Testis (tissue), 3 donors: ENCODE measurements around the gene MEG3. TPM values are rescaled to one million over a fixed set of nuclear protein-coding genes. Genes with fewer than 3 reads are reported as not detected.

Source experiments
- DNase-seq: peaks from one replicate; pipeline ENCODE4 v3.0.0-alpha.2; 2019
- H3K27ac ChIP-seq, 2 donors: fragments of 200-600 bp; sonication (generic); one replicate each; pipeline ENCODE4 v1.5.1; 2019
- H3K27me3 ChIP-seq: fragments of 200-600 bp; sonication (generic); one replicate; pipeline ENCODE4 v1.5.1; 2019
- H3K36me3 ChIP-seq: fragments of 200-600 bp; sonication (generic); one replicate; pipeline ENCODE4 v1.5.1; 2017; ENCODE audit warnings: low read depth; ENCODE audit errors: missing control alignments
- H3K4me1 ChIP-seq: fragments of 200-600 bp; sonication (generic); one replicate; pipeline ENCODE4 v1.5.1; 2019
- H3K4me3 ChIP-seq, 2 donors: fragments of 200-600 bp; sonication (generic); one replicate each; pipeline ENCODE4 v1.5.1; 2017 to 2019
- H3K9me3 ChIP-seq: fragments of 200-600 bp; sonication (generic); one replicate; pipeline ENCODE4 v1.5.1; 2017
- POLR2A ChIP-seq: fragments of 450-650 bp; IDR thresholded peaks from one replicate; pipeline ENCODE4 v1.6.1; 2017; ENCODE audit warnings: antibody characterized with exemption, mild to moderate bottlenecking, moderate library complexity
- WGBS, 2 donors: methylation state at CpG; one replicate each; pipeline ENCODE4 v1.1.5; 2018; 5-methylcytosine and 5-hydroxymethylcytosine counted together
- intact Hi-C: fragments of 100-400 bp; cut with DNase I; formaldehyde crosslinking; loops from one replicate; pipeline ENCODE4 v1.15.1; 2023; ENCODE audit warnings: low total_unique reads
- polyA plus RNA-seq: library from polyadenylated mRNA; stranded (reverse); fragments of 350-450 nt; fragmentation: Illumina TruSeq; extraction: RNeasy Lipid Tissue Mini Kit (QIAGEN cat#74804); gene quantifications from one replicate; pipeline ENCODE4 v1.2.3, GENCODE V29; 2014; ENCODE audit warnings: low read depth, low replicate concordance; ENCODE audit not compliant: insufficient read depth
- total RNA-seq, 2 donors: library from RNA; depleted of rRNA; stranded (reverse); fragments of >200 nt; gene quantifications; one replicate each; pipeline ENCODE4 v1.2.3, GENCODE V29; 2016
- TF ChIP-seq, protein P1 (sequence below), 3 experiments: fragments of 450-650 bp in 2 of 3; fragments of 200-600 bp in 1 of 3; sonication (generic) in 1 of 3; IDR thresholded peaks; one replicate each; pipeline ENCODE4 v1.5.1; 2016 to 2019; ENCODE audit warnings: antibody characterized with exemption in 3 of 3, mild to moderate bottlenecking in 2 of 3, moderate library complexity in 1 of 3

The MEG3 gene
- total and polyA plus RNA-seq, 3 donors from 2014 or later, result 107 to 324 (median 228) TPM

DNA sequence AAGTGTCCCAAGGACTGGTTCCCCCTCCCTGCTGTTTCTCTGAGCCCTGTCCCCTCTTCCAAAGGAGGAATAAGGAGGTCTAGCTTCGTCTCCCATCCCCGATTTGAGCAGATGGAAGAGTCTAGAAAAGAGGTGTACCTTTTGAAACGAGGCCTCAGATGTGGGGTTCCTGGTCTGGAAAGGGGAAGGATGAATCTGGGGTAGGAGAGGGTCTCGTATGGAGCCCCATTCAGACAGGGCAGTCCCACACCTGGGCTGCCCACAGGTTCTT, 13.3 kb downstream of the MEG3 start:
- DNase-seq, result no peak
- Histone ChIP-seq H3K36me3 (no peaks in the 10 kb centered on the region), H3K27me3 (no peaks in the 10 kb centered on the region), H3K9me3 (no peaks in the 10 kb centered on the region), H3K4me3 (no peak overlapping the region), H3K4me1 (peaks cover 8% of the 10 kb centered on the region), H3K27ac (no peak overlapping the region)
- intact Hi-C loops, result no loop called here
- 67 to 73% methylated on average over 4 of the region's 4 CpGs for WGBS, 2 donors
- no peak for TF ChIP-seq POLR2A
- TF ChIP-seq, protein P1, sequence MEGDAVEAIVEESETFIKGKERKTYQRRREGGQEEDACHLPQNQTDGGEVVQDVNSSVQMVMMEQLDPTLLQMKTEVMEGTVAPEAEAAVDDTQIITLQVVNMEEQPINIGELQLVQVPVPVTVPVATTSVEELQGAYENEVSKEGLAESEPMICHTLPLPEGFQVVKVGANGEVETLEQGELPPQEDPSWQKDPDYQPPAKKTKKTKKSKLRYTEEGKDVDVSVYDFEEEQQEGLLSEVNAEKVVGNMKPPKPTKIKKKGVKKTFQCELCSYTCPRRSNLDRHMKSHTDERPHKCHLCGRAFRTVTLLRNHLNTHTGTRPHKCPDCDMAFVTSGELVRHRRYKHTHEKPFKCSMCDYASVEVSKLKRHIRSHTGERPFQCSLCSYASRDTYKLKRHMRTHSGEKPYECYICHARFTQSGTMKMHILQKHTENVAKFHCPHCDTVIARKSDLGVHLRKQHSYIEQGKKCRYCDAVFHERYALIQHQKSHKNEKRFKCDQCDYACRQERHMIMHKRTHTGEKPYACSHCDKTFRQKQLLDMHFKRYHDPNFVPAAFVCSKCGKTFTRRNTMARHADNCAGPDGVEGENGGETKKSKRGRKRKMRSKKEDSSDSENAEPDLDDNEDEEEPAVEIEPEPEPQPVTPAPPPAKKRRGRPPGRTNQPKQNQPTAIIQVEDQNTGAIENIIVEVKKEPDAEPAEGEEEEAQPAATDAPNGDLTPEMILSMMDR (IDR thresholded peaks at IDR 0.05), result no peak

DNA sequence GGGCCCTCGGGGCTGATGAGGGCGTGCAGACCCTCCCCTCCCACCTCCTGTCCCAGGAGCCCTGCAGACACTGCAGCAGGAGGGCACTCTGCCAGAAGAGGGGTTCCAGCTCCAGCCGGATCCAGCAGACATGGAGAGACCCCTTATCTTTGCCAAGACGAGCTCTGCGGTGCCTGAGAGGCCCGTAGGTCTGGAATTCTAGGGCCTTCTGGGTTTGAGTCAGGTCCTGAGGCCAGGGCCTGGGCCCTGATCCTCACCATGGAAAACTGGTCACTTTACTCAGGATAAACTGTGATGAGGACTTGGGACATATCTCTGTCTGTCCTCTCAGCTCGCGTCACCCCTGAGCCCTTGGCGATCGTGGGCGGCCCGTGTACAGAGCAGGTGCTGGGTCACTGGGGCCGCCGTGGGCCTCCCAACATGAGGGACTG, 13.8 kb downstream of the MEG3 start:
- intact Hi-C loops, result no loop called here
- WGBS, 2 donors, result 53 to 73% methylated on average over 13 to 14 of the region's 14 CpGs
- Histone ChIP-seq H3K36me3 (no peaks in the 10 kb centered on the region), H3K4me3 (no peak overlapping the region), H3K27ac (no peak overlapping the region), H3K27me3 (no peaks in the 10 kb centered on the region), H3K4me1 (peaks cover 8% of the 10 kb centered on the region), H3K9me3 (no peaks in the 10 kb centered on the region)
- no peak for TF ChIP-seq POLR2A
- TF ChIP-seq, protein P1 (IDR thresholded peaks at IDR 0.05), result no peak
- DNase-seq, result no peak

DNA sequence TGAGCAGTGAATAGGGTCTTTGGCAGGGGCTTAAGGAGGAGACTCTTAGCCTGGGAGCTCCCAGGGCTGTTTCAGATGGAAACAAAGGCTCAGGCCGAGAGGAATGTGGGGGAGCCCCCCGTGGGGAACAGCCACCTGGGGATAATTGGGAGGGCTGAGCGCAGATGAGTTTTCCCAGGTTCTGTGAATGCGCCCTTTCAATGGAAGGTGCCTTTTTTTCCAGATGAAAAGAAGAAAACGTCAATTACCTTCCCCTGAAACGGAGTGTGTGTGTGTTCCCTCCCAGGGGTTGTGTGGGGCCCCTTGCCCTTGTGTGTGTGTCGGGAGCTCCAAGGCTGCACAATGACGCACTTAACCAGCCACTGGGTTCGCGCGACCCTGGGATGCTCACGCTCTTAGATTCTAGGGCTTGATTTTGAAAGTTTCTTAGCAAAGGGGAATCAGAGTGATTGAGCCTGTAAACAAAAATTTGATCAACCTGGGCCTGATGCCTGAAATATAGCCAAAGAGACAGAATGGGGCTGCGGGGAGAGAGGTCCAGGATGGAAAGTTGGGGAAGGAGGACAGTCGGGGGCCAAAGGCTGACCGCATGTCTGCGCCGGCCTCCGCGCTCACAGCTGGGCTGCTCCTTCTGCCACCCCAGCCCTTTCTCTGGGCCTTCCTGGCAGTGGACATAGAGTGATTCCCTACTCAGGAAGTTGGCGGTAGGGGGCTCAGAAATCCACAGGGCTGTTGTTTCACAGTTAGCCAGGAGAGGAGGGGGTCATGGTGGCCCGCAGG, 14.6 kb downstream of the MEG3 start:
- Histone ChIP-seq H3K9me3 (no peaks in the 10 kb centered on the region), H3K36me3 (no peaks in the 10 kb centered on the region), H3K27me3 (no peaks in the 10 kb centered on the region), H3K4me1 (peaks cover 8% of the 10 kb centered on the region), H3K4me3 (no peak overlapping the region), H3K27ac (no peak overlapping the region)
- no peak for DNase-seq
- intact Hi-C loops, result no loop called here
- WGBS, 2 donors, result 85 to 86% methylated on average over 20 to 21 of the region's 21 CpGs
- no peak for TF ChIP-seq POLR2A
- TF ChIP-seq, protein P1 (IDR thresholded peaks at IDR 0.05), result no peak

DNA sequence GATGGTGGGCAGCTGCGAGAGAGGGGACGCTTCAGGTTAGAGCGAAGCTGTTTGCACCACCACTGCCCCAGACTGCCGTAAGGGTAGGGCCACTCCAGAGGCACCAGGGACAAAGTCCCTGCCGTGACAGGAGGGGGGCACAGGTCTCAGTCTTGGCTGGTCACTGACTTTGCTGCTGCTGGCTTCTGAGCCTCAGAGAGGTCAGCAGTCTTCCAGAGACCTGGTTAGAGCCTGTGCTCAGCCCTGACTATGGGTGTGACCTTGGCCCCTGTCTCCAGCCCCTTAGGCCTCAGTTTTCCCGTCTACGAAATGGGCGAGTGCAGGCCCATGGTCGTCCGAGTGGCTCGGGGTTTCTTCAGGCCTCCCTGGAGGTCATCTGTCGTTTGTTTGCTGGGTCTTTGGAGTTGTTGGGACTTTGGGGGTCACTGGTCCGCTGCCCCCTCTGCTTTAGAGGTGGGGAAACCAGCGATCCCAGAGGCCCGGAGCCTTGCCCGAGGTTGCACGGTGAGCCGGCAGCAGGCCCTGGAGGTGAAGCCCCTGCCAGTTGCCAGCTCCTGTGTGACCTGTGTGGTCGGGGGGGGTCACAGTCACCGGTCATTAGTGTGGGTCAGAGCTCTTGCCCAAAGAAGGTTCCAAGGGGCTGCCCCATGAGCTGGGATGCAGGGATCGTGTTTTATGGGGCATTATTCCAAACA, 15.3 kb downstream of the MEG3 start:
- Histone ChIP-seq H3K4me1 (peaks cover 8% of the 10 kb centered on the region), H3K9me3 (no peaks in the 10 kb centered on the region), H3K27ac (no peak overlapping the region), H3K36me3 (no peaks in the 10 kb centered on the region), H3K27me3 (no peaks in the 10 kb centered on the region), H3K4me3 (no peak overlapping the region)
- intact Hi-C loops, result no loop called here
- no peak for TF ChIP-seq POLR2A
- TF ChIP-seq, protein P1 (IDR thresholded peaks at IDR 0.05), result no peak
- WGBS, 2 donors, result 80 to 84% methylated on average over 7 to 21 of the region's 21 CpGs
- DNase-seq, result no peak
